Fibroblast of peridontal ligament (primary cell): ENCODE results near the gene MTRF1.

Experiments
- DNase-seq: peaks from one replicate; pipeline ENCODE4 v3.0.0-alpha.2; 2010; ENCODE audit errors: extremely low read depth

Gene MTRF1

GRCh38 chr13:41263261-41263971 lies at the start of gene MTRF1:
TSS of gene MTRF1 (minus strand) at chr13:41263576. CDS start at chr13:41260907, 2,669 bp downstream.
- peak; percentile 70 for DNase-seq

- no peak for DNase-seq
Measured at GRCh38 chr13:41313117-41313516, 49.7 kb upstream of the MTRF1 start.

GRCh38 chr13:41312176-41312500 lies 48.8 kb upstream of the MTRF1 start:
- DNase-seq = peak; percentile 48

- no peak for DNase-seq
Measured at GRCh38 chr13:41311406-41312175, 48.2 kb upstream of the MTRF1 start.

GRCh38 chr13:41310963-41311405 lies 47.6 kb upstream of the MTRF1 start, which contains the start of gene NAA16:
TSS of gene NAA16 (plus strand) at chr13:41311267. CDS start at chr13:41311529, 262 bp downstream.
- DNase-seq = peak; percentile 82

- DNase-seq = no peak
Measured at GRCh38 chr13:41307884-41308640, 44.7 kb upstream of the MTRF1 start.

- no peak for DNase-seq
Measured at GRCh38 chr13:41306271-41307145, 43.1 kb upstream of the MTRF1 start.

GRCh38 chr13:41304551-41304950 lies 41.2 kb upstream of the MTRF1 start:
- no peak for DNase-seq

GRCh38 chr13:41302743-41303142 lies 39.4 kb upstream of the MTRF1 start:
- no peak for DNase-seq

GRCh38 chr13:41299316-41300094 lies 36.1 kb upstream of the MTRF1 start:
- DNase-seq = peak; percentile 40

- DNase-seq = no peak
Measured at GRCh38 chr13:41296879-41297646, 33.7 kb upstream of the MTRF1 start.

GRCh38 chr13:41295973-41296372 lies 32.6 kb upstream of the MTRF1 start:
- DNase-seq = no peak

- DNase-seq = no peak
Measured at GRCh38 chr13:41294914-41295313, 31.5 kb upstream of the MTRF1 start.

- no peak for DNase-seq
Measured at GRCh38 chr13:41293272-41293671, 29.9 kb upstream of the MTRF1 start.

- DNase-seq = no peak
Measured at GRCh38 chr13:41291246-41291645, 27.9 kb upstream of the MTRF1 start.

GRCh38 chr13:41289463-41289881 lies 26.1 kb upstream of the MTRF1 start:
- no peak for DNase-seq

- no peak for DNase-seq
Measured at GRCh38 chr13:41286370-41286769, 23.0 kb upstream of the MTRF1 start.

GRCh38 chr13:41284512-41285288 lies 21.3 kb upstream of the MTRF1 start:
- peak; percentile 74 for DNase-seq

- DNase-seq = no peak
Measured at GRCh38 chr13:41282129-41282571, 18.8 kb upstream of the MTRF1 start.
